HG02610 (cell line): Measurements from ENCODE around the gene SIRT7.

Experiments
- ATAC-seq: cut with Tn5 transposase; IDR thresholded peaks from one replicate; pipeline ENCODE4 v1.9.1; 2021; ENCODE audit warnings: mild to moderate bottlenecking, moderate library complexity; ENCODE audit not compliant: unreplicated experiment

SIRT7 gene

DNA sequence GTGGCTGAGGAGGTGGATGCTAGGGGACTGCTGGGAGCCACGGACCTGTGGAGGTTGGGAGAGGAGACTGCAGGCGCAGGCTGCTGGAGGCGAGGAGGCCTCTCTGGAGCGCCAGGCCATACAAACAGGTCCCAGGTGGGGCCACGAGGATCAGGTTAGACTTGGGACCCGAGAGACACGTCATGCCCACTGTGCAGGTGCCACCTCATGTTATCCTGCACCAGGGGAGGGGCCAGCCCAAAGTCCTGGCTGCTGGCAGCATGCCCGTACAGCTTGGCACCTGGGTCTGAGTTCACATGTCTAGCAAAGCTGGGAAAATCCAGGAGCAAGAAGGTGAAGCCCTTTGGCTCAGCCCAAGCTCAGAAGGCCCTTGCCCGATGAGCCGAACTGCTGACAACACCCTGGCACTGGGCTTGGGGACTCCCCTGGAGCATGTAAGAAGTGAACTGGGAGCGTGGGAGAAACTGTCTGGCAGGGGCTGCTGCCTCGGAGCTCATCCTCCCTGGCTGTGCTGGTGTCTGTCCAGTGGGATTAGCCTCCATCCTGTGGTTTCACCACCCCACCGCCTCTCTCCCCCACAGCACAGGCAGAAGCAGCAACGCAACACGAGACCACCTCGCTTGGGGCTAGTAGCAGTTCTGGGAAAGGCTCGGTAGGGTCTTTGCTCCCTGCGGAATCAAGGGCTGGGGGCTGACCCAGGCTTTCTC is 52.1 kb downstream of the SIRT7 start:
- ATAC-seq = no peak

DNA sequence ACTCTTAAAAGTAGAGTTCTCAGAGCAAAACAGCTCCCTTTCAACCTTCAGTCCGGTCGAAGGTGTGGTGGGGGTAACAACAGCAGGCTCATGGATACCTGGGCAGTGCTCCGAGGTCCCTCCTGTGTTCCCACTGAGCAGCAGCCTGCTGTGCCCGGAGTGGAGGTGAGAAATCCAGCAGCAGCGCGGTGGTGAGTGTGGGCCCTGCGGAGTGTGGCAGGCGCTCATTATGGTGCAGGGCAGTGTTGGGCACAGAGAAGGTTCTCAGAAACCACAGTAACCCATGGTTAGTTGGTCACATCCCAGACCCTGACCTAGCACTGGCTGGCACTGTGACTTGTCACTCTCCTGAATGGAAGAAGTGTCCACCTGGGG is 52.6 kb downstream of the SIRT7 start:
- ATAC-seq = no peak

DNA sequence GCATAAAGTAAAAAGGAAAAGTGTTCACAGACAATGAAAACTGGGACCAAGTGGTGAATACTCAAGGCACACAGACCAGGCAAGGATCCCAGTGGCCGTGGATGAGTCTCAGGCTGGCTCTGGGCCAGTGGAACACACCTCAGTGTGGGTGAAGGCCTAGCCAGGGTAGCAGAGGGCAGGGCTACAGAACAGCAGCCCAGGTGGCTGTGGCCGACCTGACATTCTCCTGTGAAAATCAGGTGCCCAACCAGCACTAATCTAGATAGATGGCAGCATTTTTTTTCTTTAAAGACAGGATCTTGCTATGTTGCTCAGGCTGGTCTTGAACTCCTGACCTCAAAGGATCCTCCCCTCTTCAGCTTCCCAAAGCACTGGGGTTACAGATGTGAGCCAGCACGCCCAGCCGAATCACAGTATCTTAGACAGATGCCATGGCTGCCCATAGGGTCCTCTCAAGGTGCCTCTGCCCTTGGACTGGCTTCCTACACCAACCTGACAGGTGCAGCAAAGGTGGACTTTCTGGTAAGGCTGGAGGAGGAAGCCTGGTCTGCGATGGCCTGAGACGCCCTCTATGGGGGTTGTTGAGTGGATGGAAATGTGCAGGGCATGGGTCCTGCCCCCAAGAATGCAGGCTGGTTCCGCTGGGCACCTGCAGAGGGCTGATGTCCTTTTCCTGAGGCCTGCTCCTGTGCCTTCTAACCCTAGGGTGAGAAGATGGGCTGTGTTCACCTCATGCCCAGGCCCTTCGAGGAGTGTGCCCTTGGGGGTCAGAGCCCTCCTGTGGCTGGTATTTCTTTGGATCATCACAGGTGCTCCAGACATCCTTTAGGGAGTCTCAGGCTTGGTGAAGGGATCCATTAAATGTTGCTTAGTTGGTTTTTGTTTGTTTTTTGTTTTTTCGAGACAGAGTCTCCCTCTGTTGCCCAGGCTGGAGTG is 53.9 kb downstream of the SIRT7 start:
- no peak for ATAC-seq

DNA sequence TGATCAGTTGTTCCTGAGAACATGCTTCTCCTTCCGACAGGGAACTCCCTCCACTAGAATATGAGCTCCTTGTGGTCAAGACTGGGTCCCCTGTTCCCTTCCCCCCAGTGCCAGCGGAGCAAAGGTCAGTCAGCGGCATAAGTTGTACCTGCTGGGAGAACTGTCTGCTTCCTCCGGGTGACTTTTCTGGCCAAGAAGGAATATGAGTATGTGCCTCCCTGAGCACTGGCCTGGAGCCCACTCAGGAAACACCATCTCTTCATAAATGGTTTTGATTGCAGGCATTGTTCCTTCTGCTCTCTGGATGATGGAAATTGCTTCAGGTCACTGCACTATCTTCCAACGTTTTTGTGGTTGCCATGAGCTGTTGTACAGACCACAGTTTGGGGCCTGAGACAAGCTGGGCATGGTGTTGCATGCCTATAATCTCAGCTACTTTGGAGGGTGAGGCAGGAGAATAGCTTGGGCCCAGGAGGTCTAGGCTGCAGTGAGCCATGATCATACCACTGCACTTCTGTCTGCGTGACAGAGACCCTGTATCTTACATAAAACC is 54.8 kb downstream of the SIRT7 start:
- ATAC-seq = no peak
